Measurements from ENCODE around the gene CXCR6.

The CXCR6 gene

DNA sequence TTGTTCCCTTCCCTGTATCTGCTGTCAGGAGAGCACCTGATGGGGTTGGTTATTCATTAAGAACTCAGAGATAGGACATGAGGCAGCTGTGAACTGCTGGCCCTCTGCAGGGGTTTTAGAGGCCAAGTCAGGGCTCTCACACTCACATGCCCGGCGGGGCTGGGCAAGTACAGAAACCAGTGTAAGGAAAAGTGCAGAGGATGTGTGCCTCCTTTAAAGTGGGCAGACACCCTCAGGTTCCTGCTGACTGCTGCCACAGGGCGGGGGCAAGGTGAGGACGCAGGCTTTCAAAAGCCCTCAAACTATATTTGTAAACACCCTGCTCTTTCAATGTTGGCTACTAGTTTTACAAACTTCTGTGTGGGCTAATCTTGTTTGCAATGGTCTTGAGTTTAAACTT lies 22.4 kb downstream of the CXCR6 start:
- no peak overlapping the region for H2AFZ ChIP-seq (ENCODE audit: low read depth, low read length)
- peak overlapping the region; percentile 43 for H3K4me3 ChIP-seq (ENCODE audit: low read length)
- peaks cover 5% of the 10 kb centered on the region; the same call in 1 of the 2 replicates for H3K27me3 ChIP-seq (ENCODE audit: low read depth, low read length)
- peaks cover 68% of the 10 kb centered on the region for H3K4me1 ChIP-seq (ENCODE audit: low read length)
- TF ChIP-seq EZH2phosphoT487 (IDR thresholded peaks at IDR 0.05; ENCODE audit: low read depth), result no peak
- TF ChIP-seq, protein P1, sequence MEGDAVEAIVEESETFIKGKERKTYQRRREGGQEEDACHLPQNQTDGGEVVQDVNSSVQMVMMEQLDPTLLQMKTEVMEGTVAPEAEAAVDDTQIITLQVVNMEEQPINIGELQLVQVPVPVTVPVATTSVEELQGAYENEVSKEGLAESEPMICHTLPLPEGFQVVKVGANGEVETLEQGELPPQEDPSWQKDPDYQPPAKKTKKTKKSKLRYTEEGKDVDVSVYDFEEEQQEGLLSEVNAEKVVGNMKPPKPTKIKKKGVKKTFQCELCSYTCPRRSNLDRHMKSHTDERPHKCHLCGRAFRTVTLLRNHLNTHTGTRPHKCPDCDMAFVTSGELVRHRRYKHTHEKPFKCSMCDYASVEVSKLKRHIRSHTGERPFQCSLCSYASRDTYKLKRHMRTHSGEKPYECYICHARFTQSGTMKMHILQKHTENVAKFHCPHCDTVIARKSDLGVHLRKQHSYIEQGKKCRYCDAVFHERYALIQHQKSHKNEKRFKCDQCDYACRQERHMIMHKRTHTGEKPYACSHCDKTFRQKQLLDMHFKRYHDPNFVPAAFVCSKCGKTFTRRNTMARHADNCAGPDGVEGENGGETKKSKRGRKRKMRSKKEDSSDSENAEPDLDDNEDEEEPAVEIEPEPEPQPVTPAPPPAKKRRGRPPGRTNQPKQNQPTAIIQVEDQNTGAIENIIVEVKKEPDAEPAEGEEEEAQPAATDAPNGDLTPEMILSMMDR (IDR thresholded peaks at IDR 0.05; ENCODE audit: low read depth, low read length), result no peak
- H3K4me2 ChIP-seq (ENCODE audit: low read length), result peak overlapping the region; percentile 69
- no peaks in the 10 kb centered on the region for H4K20me1 ChIP-seq (ENCODE audit: insufficient read depth, low read length)
- H3K36me3 ChIP-seq (replicated peaks; ENCODE audit: low read depth, low read length), result peaks cover 81% of the 10 kb centered on the region
- no peaks in the 10 kb centered on the region for H3K79me2 ChIP-seq (ENCODE audit: low read length)
- peak overlapping the region; percentile 94 for H3K27ac ChIP-seq (ENCODE audit: low read length)
- peak overlapping the region; percentile 61 for H3K9ac ChIP-seq (ENCODE audit: low read length)
- no peaks in the 10 kb centered on the region for H3K9me3 ChIP-seq (ENCODE audit: insufficient read depth, low read length)

DNA sequence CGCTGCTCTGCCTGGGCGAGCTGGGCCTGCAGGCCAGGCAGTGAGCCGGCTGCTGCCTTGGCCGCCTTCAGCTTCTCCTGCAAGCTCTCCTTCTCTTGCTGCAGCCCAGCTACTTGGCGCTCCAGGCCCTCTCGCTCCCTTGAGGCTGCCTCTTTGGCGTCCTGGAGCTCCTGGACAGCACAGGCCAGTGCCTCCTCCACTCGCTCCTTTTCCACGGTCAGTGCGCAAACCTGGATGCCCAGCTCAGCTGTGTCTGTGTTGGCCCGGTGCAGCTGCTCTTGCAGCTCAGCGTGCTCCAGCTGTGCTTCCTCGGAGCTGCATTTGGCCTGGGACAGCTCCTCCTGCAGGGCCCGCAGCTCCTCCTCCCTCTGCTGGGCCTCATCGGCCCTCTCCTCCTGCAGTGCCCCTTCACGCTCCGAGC lies 23.1 kb downstream of the CXCR6 start:
- Histone ChIP-seq H3K4me3 (ENCODE audit: low read length) (no peak overlapping the region), H3K4me2 (ENCODE audit: low read length) (peak overlapping the region; percentile 69), H3K36me3 (replicated peaks; ENCODE audit: low read depth, low read length) (peaks cover 75% of the 10 kb centered on the region), H4K20me1 (ENCODE audit: insufficient read depth, low read length) (no peaks in the 10 kb centered on the region), H3K9me3 (ENCODE audit: insufficient read depth, low read length) (no peaks in the 10 kb centered on the region), H3K4me1 (ENCODE audit: low read length) (peaks cover 65% of the 10 kb centered on the region), H3K27me3 (ENCODE audit: low read depth, low read length) (no peaks in the 10 kb centered on the region), H2AFZ (ENCODE audit: low read depth, low read length) (no peak overlapping the region), H3K9ac (ENCODE audit: low read length) (peak overlapping the region; percentile 61; the same call in 1 of the 2 replicates), H3K79me2 (ENCODE audit: low read length) (no peaks in the 10 kb centered on the region), H3K27ac (ENCODE audit: low read length) (peak overlapping the region; percentile 94)
- TF ChIP-seq EZH2phosphoT487 (IDR thresholded peaks at IDR 0.05; ENCODE audit: low read depth), result no peak
- TF ChIP-seq, protein P1 (IDR thresholded peaks at IDR 0.05; ENCODE audit: low read depth, low read length), result no peak

DNA sequence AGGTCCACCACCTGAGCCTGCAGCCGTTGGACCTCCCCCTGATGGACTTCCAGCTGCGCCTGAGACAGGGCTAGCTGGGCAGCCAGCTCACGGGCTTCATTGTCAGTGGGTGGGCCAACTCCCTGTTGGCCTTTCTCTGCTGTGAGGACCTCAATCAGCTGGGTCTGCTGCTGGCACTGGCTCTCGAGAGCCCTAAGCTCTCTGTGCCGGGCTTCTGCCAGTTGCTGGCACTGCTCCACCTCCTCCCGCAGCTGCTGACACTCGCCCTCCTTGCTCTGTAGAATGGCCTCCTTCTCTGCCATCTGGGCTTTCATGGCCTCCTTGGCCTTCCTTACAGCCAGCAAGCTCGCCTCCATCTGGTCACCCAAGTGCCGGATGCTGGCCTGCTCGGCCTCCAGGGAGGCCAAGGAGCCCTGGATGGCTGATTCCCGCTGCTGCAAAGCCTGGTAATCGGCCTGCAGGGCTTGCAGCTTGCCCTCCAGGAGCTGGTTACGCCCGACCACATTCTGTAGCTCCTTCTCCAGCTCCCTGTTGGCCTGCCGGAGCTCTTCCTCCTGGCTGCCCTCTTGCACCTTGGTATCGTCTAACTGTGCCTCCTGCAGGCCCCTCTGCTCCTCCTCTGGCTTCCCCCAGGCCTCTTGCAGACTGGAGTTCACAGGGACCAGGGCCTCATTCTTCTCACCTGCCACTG lies 23.8 kb downstream of the CXCR6 start:
- Histone ChIP-seq H3K36me3 (replicated peaks; ENCODE audit: low read depth, low read length) (peaks cover 77% of the 10 kb centered on the region), H3K9ac (ENCODE audit: low read length) (no peak overlapping the region), H3K27ac (ENCODE audit: low read length) (no peak overlapping the region), H3K4me2 (ENCODE audit: low read length) (no peak overlapping the region), H3K4me1 (ENCODE audit: low read length) (peaks cover 66% of the 10 kb centered on the region), H3K79me2 (ENCODE audit: low read length) (no peaks in the 10 kb centered on the region), H4K20me1 (ENCODE audit: insufficient read depth, low read length) (no peaks in the 10 kb centered on the region), H2AFZ (ENCODE audit: low read depth, low read length) (no peak overlapping the region), H3K27me3 (ENCODE audit: low read depth, low read length) (no peaks in the 10 kb centered on the region), H3K4me3 (ENCODE audit: low read length) (no peak overlapping the region), H3K9me3 (ENCODE audit: insufficient read depth, low read length) (no peaks in the 10 kb centered on the region)
- no peak for TF ChIP-seq EZH2phosphoT487 (IDR thresholded peaks at IDR 0.05; ENCODE audit: low read depth)
- TF ChIP-seq, protein P1 (IDR thresholded peaks at IDR 0.05; ENCODE audit: low read depth, low read length), result no peak

DNA sequence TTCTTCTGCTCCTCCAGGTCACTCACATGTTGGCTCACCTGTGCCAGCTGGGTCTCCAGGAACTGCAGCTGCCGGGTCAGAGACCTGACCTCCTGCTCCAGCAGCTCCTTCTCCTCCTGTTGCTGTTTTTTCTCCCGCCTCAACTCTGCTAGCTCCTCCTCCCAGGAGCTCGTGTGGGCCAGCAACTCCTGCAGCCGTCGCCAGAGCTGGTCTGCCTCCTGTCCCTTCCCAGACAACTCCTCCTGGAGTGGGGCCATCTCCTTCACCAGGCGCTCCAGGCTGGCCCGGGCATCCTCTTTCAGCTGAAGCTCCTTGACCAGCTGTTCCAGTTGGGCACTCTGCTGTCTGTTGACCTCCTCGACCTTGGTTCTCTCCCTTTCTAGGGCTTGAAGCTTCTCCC lies 24.5 kb downstream of the CXCR6 start:
- no peaks in the 10 kb centered on the region for H4K20me1 ChIP-seq (ENCODE audit: insufficient read depth, low read length)
- H3K79me2 ChIP-seq (ENCODE audit: low read length), result no peaks in the 10 kb centered on the region
- H3K36me3 ChIP-seq (replicated peaks; ENCODE audit: low read depth, low read length), result peaks cover 76% of the 10 kb centered on the region
- H3K9me3 ChIP-seq (ENCODE audit: insufficient read depth, low read length), result no peaks in the 10 kb centered on the region
- no peak overlapping the region for H2AFZ ChIP-seq (ENCODE audit: low read depth, low read length)
- H3K27me3 ChIP-seq (ENCODE audit: low read depth, low read length), result no peaks in the 10 kb centered on the region
- no peak for TF ChIP-seq EZH2phosphoT487 (IDR thresholded peaks at IDR 0.05; ENCODE audit: low read depth)
- TF ChIP-seq, protein P1 (IDR thresholded peaks at IDR 0.05; ENCODE audit: low read depth, low read length), result no peak
- H3K4me1 ChIP-seq (ENCODE audit: low read length), result peaks cover 66% of the 10 kb centered on the region
- H3K4me2 ChIP-seq (ENCODE audit: low read length), result no peak overlapping the region
- H3K4me3 ChIP-seq (ENCODE audit: low read length), result no peak overlapping the region
- H3K27ac ChIP-seq (ENCODE audit: low read length), result no peak overlapping the region
- H3K9ac ChIP-seq (ENCODE audit: low read length), result no peak overlapping the region

All from OCI-LY3 (cell line).